SK-N-MC (cell line): ENCODE results near the gene ARMC6.
"Not testable (repeated sequence)": the region's sequence is repeated elsewhere in the genome, so short reads cannot be mapped to it uniquely, and the experiment has no call there.

ENCODE experiments used
- DNase-seq: peaks from one replicate; pipeline ENCODE4 v3.0.0-alpha.2; 2011; ENCODE audit warnings: low read depth, low spot score
- H3K27ac ChIP-seq: fragments of 200-600 bp; sonication (generic); 2 replicates; pipeline ENCODE4 v1.5.1; 2016; ENCODE audit warnings: mixed run types
- H3K36me3 ChIP-seq: fragments of 200-600 bp; sonication (generic); 2 replicates; pipeline ENCODE4 v1.6.1; 2017; ENCODE audit warnings: antibody characterized with exemption, low read length, mixed read lengths; ENCODE audit not compliant: insufficient read depth
- H3K4me3 ChIP-seq: fragments of 200-600 bp; sonication (generic); 2 replicates; pipeline ENCODE4 v1.5.1; 2016
- H3K9ac ChIP-seq: fragments of 200-600 bp; sonication (generic); 2 replicates; pipeline ENCODE4 v1.8.0; 2017; ENCODE audit warnings: mixed run types, mixed read lengths; ENCODE audit not compliant: insufficient read length
- H3K9me3 ChIP-seq: fragments of 200-600 bp; sonication (generic); 2 replicates; pipeline ENCODE4 v1.6.1; 2017; ENCODE audit warnings: low read depth, mild to moderate bottlenecking, antibody characterized with exemption, low read length, moderate library complexity, mixed read lengths
- EZH2 ChIP-seq: fragments of 200-600 bp; sonication (generic); IDR thresholded peaks from one replicate; pipeline ENCODE4 v1.6.1; 2017; ENCODE audit warnings: antibody characterized with exemption
- FOXP2 ChIP-seq: optimal IDR thresholded peaks from 2 replicates; pipeline ENCODE3; 2011; ENCODE audit warnings: mild to moderate bottlenecking, moderate library complexity; ENCODE audit not compliant: insufficient read depth; ENCODE audit errors: extremely low read length, control extremely low read depth
- POLR2AphosphoS5 ChIP-seq: IDR thresholded peaks from 2 replicates; pipeline ENCODE4 v1.6.1; 2012; ENCODE audit warnings: mild to moderate bottlenecking, low read depth, low read length, borderline replicate concordance

Gene ARMC6

DNA sequence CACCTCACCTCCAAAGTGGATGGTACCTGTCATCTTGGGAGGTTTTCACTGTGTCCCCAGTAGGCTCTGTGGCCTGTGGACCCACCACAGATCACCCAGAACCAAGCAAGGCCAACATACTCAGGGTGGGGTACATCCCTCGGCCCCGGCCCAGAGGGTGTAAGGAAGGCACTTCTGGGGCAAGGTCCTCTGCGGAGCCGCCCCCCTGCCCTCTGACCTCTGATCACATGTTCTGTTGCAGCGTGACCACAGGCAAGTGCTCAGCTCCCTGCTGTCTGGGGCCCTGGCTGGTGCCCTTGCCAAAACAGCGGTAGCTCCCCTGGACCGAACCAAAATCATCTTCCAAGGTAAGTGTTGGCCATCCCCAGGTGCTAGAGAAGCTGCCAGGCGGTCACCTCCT, 68.1 kb downstream of the ARMC6 start:
- H3K9ac ChIP-seq = no peak overlapping the region
- no peaks in the 10 kb centered on the region for H3K9me3 ChIP-seq
- H3K36me3 ChIP-seq = no peaks in the 10 kb centered on the region
- DNase-seq = no peak
- no peak overlapping the region for H3K4me3 ChIP-seq
- no peak overlapping the region for H3K27ac ChIP-seq
- TF ChIP-seq EZH2 (no peak), FOXP2 (no peak), POLR2AphosphoS5 (no peak)

DNA sequence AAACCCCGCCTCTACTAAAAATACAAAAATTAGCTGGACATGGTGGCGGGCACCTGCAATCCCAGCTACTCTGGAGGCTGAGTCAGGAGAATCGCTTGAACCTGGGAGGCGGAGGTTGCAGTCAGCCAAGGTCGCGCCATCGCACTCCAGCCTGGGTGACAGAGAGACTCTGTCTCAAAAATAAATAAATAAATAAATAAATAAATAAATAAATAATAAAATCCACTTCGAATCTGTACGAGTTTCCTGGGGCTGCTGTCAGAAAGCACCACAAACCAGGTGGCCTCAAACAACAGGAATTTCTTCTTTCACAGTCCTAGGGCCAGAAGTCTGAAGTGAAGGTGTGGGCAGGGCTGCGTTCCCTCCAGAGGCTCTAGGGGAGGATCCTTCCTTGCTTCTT, 69.2 kb downstream of the ARMC6 start:
- not testable (repeated sequence) for H3K4me3 ChIP-seq, H3K36me3 ChIP-seq, H3K27ac ChIP-seq, H3K9ac ChIP-seq, DNase-seq, H3K9me3 ChIP-seq

DNA sequence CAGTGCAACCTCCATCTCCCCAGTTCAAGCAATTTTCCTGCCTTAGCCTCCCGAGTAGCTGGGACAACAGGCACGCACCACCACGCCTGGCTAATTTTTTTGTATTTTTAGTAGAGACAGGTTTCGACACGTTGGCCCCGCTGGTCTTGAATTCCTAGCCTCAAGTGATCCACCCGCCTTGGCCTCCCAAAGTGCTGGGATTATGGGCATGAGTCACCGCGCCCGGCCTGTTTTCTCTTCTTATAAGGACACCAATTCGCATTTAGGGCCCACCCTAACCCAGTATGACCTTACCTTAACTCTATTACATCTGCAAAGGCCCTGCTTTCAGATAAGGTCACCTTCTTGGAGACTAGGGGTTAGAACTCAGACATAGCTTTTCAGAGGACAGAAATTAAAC, 69.8 kb downstream of the ARMC6 start:
- no peak overlapping the region for H3K27ac ChIP-seq
- H3K9me3 ChIP-seq = no peaks in the 10 kb centered on the region
- no peak overlapping the region for H3K9ac ChIP-seq
- no peak overlapping the region for H3K4me3 ChIP-seq
- H3K36me3 ChIP-seq = no peaks in the 10 kb centered on the region
- no peak for TF ChIP-seq POLR2AphosphoS5
- TF ChIP-seq FOXP2 = no peak
- no peak for TF ChIP-seq EZH2
- no peak for DNase-seq

DNA sequence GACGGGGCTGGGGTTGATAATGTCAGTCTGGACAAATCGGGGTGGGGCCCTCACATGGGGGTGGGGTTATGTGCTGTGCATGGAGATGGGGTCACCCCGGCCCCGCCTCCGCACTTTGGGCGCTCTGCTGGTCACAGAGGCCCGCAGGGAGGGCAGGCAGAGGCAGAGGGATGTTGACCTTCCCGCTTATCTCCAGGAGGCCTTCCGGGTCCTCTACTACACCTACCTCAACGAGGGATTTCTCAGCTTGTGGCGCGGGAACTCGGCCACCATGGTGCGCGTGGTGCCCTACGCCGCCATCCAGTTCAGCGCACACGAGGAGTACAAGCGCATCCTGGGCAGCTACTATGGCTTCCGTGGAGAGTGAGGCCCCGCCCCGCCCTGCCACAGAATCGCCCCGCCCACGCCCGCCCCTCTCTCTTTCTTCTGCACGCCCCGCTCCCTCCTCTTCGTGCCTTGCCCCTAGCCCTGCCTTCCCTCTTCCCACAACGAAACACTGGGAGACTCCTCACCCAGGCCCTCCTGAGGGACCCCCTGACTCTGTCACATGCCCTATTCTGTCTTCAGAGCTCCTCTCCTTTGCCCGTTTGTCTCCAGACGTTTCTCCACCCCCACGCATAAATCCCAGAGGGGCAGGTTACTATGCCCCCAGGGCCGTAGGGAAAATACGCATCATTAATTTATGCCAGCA, 72.1 kb downstream of the ARMC6 start:
- peak; percentile 89 for DNase-seq
- peak; percentile 90 for TF ChIP-seq POLR2AphosphoS5
- no peak for TF ChIP-seq FOXP2
- H3K9me3 ChIP-seq = no peaks in the 10 kb centered on the region
- no peaks in the 10 kb centered on the region for H3K36me3 ChIP-seq
- H3K4me3 ChIP-seq = peak overlapping the region; percentile 88
- H3K9ac ChIP-seq = peak overlapping the region; percentile 72
- H3K27ac ChIP-seq = peak overlapping the region; percentile 94

- Histone ChIP-seq H3K27ac (peak overlapping the region; percentile 94), H3K4me3 (peak overlapping the region; percentile 88)
- TF ChIP-seq EZH2 = no peak
- no peak for TF ChIP-seq FOXP2
- no peak; the same call in 1 of the 2 replicates for TF ChIP-seq POLR2AphosphoS5
These were observed 72.7 kb downstream of the ARMC6 start for GRCh38 chr19:19106056-19106551.

DNA sequence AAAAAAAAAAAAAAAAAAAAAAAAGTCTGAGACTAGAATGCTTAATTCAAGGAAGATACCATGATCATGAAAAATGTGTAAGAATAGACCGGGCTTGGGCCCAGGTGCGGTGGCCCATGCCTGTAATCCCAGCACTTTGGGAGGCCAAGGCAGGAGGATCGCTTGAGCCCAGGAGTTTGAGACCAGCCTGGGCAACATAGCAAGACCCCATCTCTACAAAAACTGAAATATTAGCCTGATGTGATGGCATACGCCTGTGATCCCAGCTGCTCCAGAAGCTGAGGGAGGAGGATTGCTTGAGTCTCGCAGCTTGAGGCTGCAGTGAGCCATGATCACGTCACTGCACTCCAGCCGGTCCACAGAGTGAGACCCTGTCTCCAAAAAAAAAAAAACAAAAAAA, 73.5 kb downstream of the ARMC6 start:
- not testable (repeated sequence) for H3K9me3 ChIP-seq, H3K36me3 ChIP-seq, H3K4me3 ChIP-seq, H3K27ac ChIP-seq, DNase-seq, H3K9ac ChIP-seq

More at GRCh38 chr19:19106056-19106551, 72.7 kb downstream of the ARMC6 start:
- Histone ChIP-seq H3K9ac (peak overlapping the region; percentile 64), H3K9me3 (no peaks in the 10 kb centered on the region), H3K36me3 (no peaks in the 10 kb centered on the region)
- no peak for DNase-seq

- TF ChIP-seq FOXP2 (no peak), POLR2AphosphoS5 (no peak), EZH2 (no peak)
- no peaks in the 10 kb centered on the region for H3K9me3 ChIP-seq
- no peak overlapping the region for H3K4me3 ChIP-seq
- no peak for DNase-seq
- H3K27ac ChIP-seq = no peak overlapping the region
- H3K36me3 ChIP-seq = no peaks in the 10 kb centered on the region
- no peak overlapping the region for H3K9ac ChIP-seq
These were observed 74.3 kb downstream of the ARMC6 start for GRCh38 chr19:19107654-19108053.
